ENCODE data around the gene ZNHIT3.

ZNHIT3 gene

GRCh38 chr17:36540696-36541095 is 54.2 kb downstream of the ZNHIT3 start:
- Mint-ChIP-seq H3K36me3 (ENCODE audit: low read depth) (peaks cover 29% of the 10 kb centered on the region), H3K4me3 (no peak overlapping the region)

GRCh38 chr17:36542755-36543154 is 56.3 kb downstream of the ZNHIT3 start:
- Mint-ChIP-seq H3K36me3 (ENCODE audit: low read depth) (peaks cover 34% of the 10 kb centered on the region), H3K4me1 (ENCODE audit: low read depth) (peaks cover 21% of the 10 kb centered on the region), H3K27me3 (ENCODE audit: low read depth) (no peaks in the 10 kb centered on the region), H3K27ac (peak overlapping the region; percentile 7), H3K4me3 (no peak overlapping the region), H3K9me3 (no peaks in the 10 kb centered on the region)
- no peak for DNase-seq (ENCODE audit: low spot score)

More at GRCh38 chr17:36540696-36541095, 54.2 kb downstream of the ZNHIT3 start:
- H3K4me1 Mint-ChIP-seq (ENCODE audit: low read depth): peaks cover 17% of the 10 kb centered on the region
- H3K9me3 Mint-ChIP-seq: no peaks in the 10 kb centered on the region
- H3K27me3 Mint-ChIP-seq (ENCODE audit: low read depth): no peaks in the 10 kb centered on the region
- no peak for DNase-seq (ENCODE audit: low spot score)
- peak overlapping the region; percentile 12 for H3K27ac Mint-ChIP-seq

DNA sequence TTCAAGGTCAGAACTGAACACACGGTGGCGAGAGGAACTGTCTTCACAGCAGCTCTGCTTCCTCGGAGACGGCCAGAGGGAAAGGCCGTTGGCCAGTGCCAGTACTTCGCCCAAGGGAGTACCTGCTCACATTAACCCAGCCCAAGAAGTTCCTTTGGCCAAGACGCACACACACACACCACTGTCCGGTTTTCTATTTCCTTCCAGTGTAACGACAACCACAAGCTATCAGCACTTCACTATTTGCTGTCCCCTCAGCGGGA is 57.5 kb downstream of the ZNHIT3 start:
- peaks cover 37% of the 10 kb centered on the region for H3K36me3 Mint-ChIP-seq (ENCODE audit: low read depth)
- H3K9me3 Mint-ChIP-seq: no peaks in the 10 kb centered on the region
- peak overlapping the region; percentile 96 for H3K4me3 Mint-ChIP-seq
- peaks cover 26% of the 10 kb centered on the region for H3K4me1 Mint-ChIP-seq (ENCODE audit: low read depth)
- no peaks in the 10 kb centered on the region for H3K27me3 Mint-ChIP-seq (ENCODE audit: low read depth)
- DNase-seq (ENCODE audit: low spot score): peak; percentile 17
- peak overlapping the region; percentile 98 for H3K27ac Mint-ChIP-seq

DNA sequence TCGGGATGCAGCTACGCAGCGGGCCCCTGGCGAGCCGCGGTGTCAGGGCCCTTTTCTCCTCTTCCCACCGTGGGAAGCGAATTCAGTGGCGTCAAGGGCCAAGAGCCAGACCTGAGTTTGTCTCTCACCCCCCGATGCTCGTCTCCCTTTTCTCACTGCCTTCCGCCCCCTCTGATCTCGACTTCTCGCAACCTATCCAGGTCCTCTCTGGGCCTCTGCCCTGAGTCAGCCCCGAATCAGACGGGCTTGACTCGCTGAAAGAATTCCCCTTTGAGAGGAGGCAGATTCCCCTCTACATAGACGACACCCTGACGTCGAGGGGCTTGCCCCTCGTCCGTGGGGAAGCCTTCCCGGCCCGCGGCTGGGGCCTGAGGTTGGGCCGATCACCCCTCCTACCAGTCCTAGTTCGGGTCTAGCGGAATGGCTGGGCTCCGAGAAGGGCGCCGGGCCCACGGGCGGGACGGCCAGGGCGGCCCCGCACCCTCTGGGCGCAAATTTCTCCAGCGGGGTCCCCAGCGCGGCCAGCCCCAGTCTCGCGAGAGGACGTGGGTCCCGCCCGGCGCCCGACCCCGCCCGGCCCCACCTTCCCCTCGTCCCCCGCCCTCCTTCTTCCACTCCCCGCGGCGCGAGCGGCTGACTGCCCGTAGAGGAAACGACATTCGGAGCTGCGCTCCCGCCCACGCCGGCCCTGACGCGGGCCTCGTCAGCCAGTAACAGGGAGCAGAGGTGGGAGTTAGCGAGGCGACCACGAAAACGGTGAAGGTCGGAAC is 58.0 kb downstream of the ZNHIT3 start, which contains the start of gene GGNBP2:
GGNBP2 (plus strand) TSS at position 613 of the 770 bp plus-strand sequence. CDS start 806 bp downstream, outside the sequence.
- H3K27ac Mint-ChIP-seq: peak within 1 kb of the TSS; percentile 98
- peaks cover 28% of the 10 kb centered on the region for H3K4me1 Mint-ChIP-seq (ENCODE audit: low read depth)
- no peaks in the 10 kb centered on the region for H3K9me3 Mint-ChIP-seq
- DNase-seq (ENCODE audit: low spot score): peak; percentile 90
- no peaks in the 10 kb centered on the region for H3K27me3 Mint-ChIP-seq (ENCODE audit: low read depth)
- peaks cover 37% of the 10 kb centered on the region for H3K36me3 Mint-ChIP-seq (ENCODE audit: low read depth)
- H3K4me3 Mint-ChIP-seq: peak within 1 kb of the TSS; percentile 97

DNA sequence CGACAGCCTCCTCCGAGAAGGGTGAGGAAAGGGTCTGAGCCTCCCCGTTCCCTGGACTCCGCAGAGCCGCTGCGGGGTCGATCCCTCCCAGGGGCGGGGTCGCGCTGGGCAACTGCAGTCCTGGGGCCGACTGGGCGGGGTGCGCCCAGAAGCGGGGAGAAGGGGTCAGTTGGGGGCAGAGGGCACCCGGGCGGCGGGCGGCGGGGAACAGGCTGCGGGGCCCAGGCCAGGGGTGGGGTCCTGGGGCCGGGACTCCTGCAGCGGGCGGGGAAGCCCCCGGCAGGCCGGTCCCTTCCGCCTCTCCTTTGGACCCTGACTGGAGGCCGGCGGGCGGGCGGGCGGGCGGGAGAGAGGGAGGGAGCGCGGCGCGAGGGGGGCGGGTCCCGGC is 58.6 kb downstream of the ZNHIT3 start:
- peak overlapping the region; percentile 97 for H3K4me3 Mint-ChIP-seq
- DNase-seq (ENCODE audit: low spot score): no peak
- H3K4me1 Mint-ChIP-seq (ENCODE audit: low read depth): peaks cover 33% of the 10 kb centered on the region
- no peaks in the 10 kb centered on the region for H3K9me3 Mint-ChIP-seq
- H3K36me3 Mint-ChIP-seq (ENCODE audit: low read depth): peaks cover 39% of the 10 kb centered on the region
- peak overlapping the region; percentile 98 for H3K27ac Mint-ChIP-seq
- H3K27me3 Mint-ChIP-seq (ENCODE audit: low read depth): no peaks in the 10 kb centered on the region
